H9 (cell line): ENCODE measurements around the gene FGFR3. TPM values are rescaled to one million over a fixed set of nuclear protein-coding genes. Genes with fewer than 3 reads are reported as not detected.

Experiments
- DNase-seq: peaks from one replicate; pipeline ENCODE4 v3.0.0-alpha.2; 2017
- H2AFZ ChIP-seq: one replicate; pipeline ENCODE4 v1.6.1; 2013; ENCODE audit warnings: mild to moderate bottlenecking, low read length, control low read depth, moderate library complexity
- H2AK5ac ChIP-seq: 2 replicates; pipeline ENCODE4 v1.6.1; 2013; ENCODE audit warnings: low read length, control low read depth, mixed read lengths; ENCODE audit not compliant: insufficient read length
- H2BK120ac ChIP-seq: one replicate; pipeline ENCODE4 v1.6.1; 2013; ENCODE audit warnings: low read depth, mild to moderate bottlenecking, low read length, control low read depth, inconsistent platforms; ENCODE audit not compliant: poor library complexity, severe bottlenecking
- H2BK12ac ChIP-seq: 2 replicates; pipeline ENCODE4 v1.6.1; 2013; ENCODE audit warnings: low read length, control low read depth, mixed read lengths, low read depth; ENCODE audit not compliant: insufficient read length
- H2BK15ac ChIP-seq: 2 replicates; pipeline ENCODE4 v1.6.1; 2013; ENCODE audit warnings: low read depth, low read length, control low read depth
- H2BK20ac ChIP-seq: one replicate; pipeline ENCODE4 v1.6.1; 2013; ENCODE audit warnings: low read depth, mild to moderate bottlenecking, low read length, control low read depth, inconsistent platforms; ENCODE audit not compliant: poor library complexity, severe bottlenecking
- H2BK5ac ChIP-seq: 2 replicates; pipeline ENCODE4 v1.6.1; 2013; ENCODE audit warnings: low read length, control low read depth, mixed read lengths; ENCODE audit not compliant: insufficient read length
- H3K14ac ChIP-seq: 2 replicates; pipeline ENCODE4 v1.6.1; 2013; ENCODE audit warnings: low read length, control low read depth; ENCODE audit not compliant: insufficient read depth
- H3K18ac ChIP-seq: 2 replicates; pipeline ENCODE4 v1.6.1; 2013; ENCODE audit warnings: low read depth, mild to moderate bottlenecking, mixed read lengths, low read length, control low read depth; ENCODE audit not compliant: insufficient read length
- H3K23ac ChIP-seq: 2 replicates; pipeline ENCODE4 v1.6.1; 2013; ENCODE audit warnings: low read length, control low read depth, mixed read lengths, low read depth; ENCODE audit not compliant: insufficient read length
- H3K23me2 ChIP-seq: 2 replicates; pipeline ENCODE4 v1.6.1; 2013; ENCODE audit warnings: low read depth, mild to moderate bottlenecking, mixed read lengths, low read length, control low read depth; ENCODE audit not compliant: insufficient read length, poor library complexity, severe bottlenecking
- H3K27ac ChIP-seq: 2 replicates; pipeline ENCODE4 v1.5.1; 2013; ENCODE audit warnings: low read length, control low read depth, mixed read lengths, low read depth; ENCODE audit not compliant: insufficient read length
- H3K27me3 ChIP-seq: 2 replicates; pipeline ENCODE4 v1.6.1; 2013; ENCODE audit warnings: low read length, control low read depth, inconsistent platforms; ENCODE audit not compliant: insufficient read depth
- H3K4ac ChIP-seq: 2 replicates; pipeline ENCODE4 v1.6.1; 2013; ENCODE audit warnings: low read depth, mild to moderate bottlenecking, control low read depth, inconsistent platforms, low read length, moderate library complexity
- H3K4me1 ChIP-seq: 2 replicates; pipeline ENCODE4 v1.6.1; 2013; ENCODE audit warnings: low read length, control low read depth, inconsistent platforms; ENCODE audit not compliant: insufficient read depth
- H3K4me2 ChIP-seq: 2 replicates; pipeline ENCODE4 v1.6.1; 2013; ENCODE audit warnings: low read length, control low read depth, mixed read lengths; ENCODE audit not compliant: insufficient read length, insufficient read depth
- H3K56ac ChIP-seq: 2 replicates; pipeline ENCODE4 v1.6.1; 2013; ENCODE audit warnings: low read depth, mild to moderate bottlenecking, mixed read lengths, low read length, control low read depth; ENCODE audit not compliant: insufficient read length
- H3K79me1 ChIP-seq: 2 replicates; pipeline ENCODE4 v1.6.1; 2013; ENCODE audit warnings: low read depth, mild to moderate bottlenecking, moderate library complexity, low read length, control low read depth, inconsistent platforms; ENCODE audit not compliant: insufficient read depth, poor library complexity, severe bottlenecking
- H3K79me2 ChIP-seq: 2 replicates; pipeline ENCODE4 v1.6.1; 2013; ENCODE audit warnings: low read length, control low read depth, inconsistent platforms; ENCODE audit not compliant: insufficient read depth
- H3K9ac ChIP-seq: 2 replicates; pipeline ENCODE4 v1.6.1; 2013; ENCODE audit warnings: low read length, control low read depth, mixed read lengths; ENCODE audit not compliant: insufficient read length; ENCODE audit errors: extremely low read depth
- H3K9me3 ChIP-seq: one replicate; pipeline ENCODE4 v1.6.1; 2013; ENCODE audit warnings: low read depth, low read length, inconsistent platforms; ENCODE audit not compliant: control insufficient read depth
- H3T11ph ChIP-seq: one replicate; pipeline ENCODE4 v1.6.1; 2013; ENCODE audit warnings: mild to moderate bottlenecking, low read length, control low read depth, inconsistent platforms
- H4K20me1 ChIP-seq: one replicate; pipeline ENCODE4 v1.6.1; 2013; ENCODE audit not compliant: control insufficient read depth, insufficient read length, insufficient read depth
- H4K5ac ChIP-seq: 2 replicates; pipeline ENCODE4 v1.6.1; 2013; ENCODE audit warnings: low read depth, mild to moderate bottlenecking, mixed read lengths, low read length, control low read depth; ENCODE audit not compliant: insufficient read length
- H4K8ac ChIP-seq: replicated peaks from 2 replicates; pipeline ENCODE4 v1.6.1; 2013; ENCODE audit warnings: low read length, control low read depth, mixed read lengths, low read depth; ENCODE audit not compliant: insufficient read length
- H4K91ac ChIP-seq: 2 replicates; pipeline ENCODE4 v1.6.1; 2013; ENCODE audit warnings: low read depth, mild to moderate bottlenecking, moderate library complexity, mixed read lengths, low read length, control low read depth; ENCODE audit not compliant: insufficient read length
- H3K27ac Mint-ChIP-seq, 3 experiments: 2 replicates in 2 of 3; 3 replicates in 1 of 3; pipeline ENCODE4 v1.8.0; 2020 to 2021; ENCODE audit warnings: mixed read lengths in 3 of 3, mild to moderate bottlenecking in 1 of 3, moderate library complexity in 1 of 3
- H3K27me3 Mint-ChIP-seq: 2 replicates; pipeline ENCODE4 v1.8.0; 2021; ENCODE audit warnings: low read depth, mild to moderate bottlenecking, moderate library complexity, mixed read lengths
- H3K36me3 Mint-ChIP-seq, 3 experiments: 2 replicates in 2 of 3; 3 replicates in 1 of 3; pipeline ENCODE4 v1.8.0; 2020 to 2021; ENCODE audit warnings: low read depth in 3 of 3, mixed read lengths in 3 of 3; ENCODE audit not compliant: insufficient read depth in 1 of 3
- H3K4me1 Mint-ChIP-seq, 2 experiments: 2 replicates each; pipeline ENCODE4 v1.8.0; 2020; ENCODE audit warnings: mixed read lengths in 2 of 2
- H3K4me3 Mint-ChIP-seq, 2 experiments: 2 replicates in 1 of 2; 3 replicates in 1 of 2; pipeline ENCODE4 v1.8.0; 2020 to 2021; ENCODE audit warnings: mild to moderate bottlenecking in 2 of 2, mixed read lengths in 2 of 2, moderate library complexity in 1 of 2
- H3K9me3 Mint-ChIP-seq, 2 experiments: 2 replicates in 1 of 2; 3 replicates in 1 of 2; pipeline ENCODE4 v1.8.0; 2020; ENCODE audit warnings: mild to moderate bottlenecking in 2 of 2, mixed read lengths in 2 of 2, moderate library complexity in 1 of 2
- CTCF ChIP-seq: fragments of 200-600 bp; sonication (generic); conservative IDR thresholded peaks from 3 replicates; pipeline ENCODE4 v1.8.0; 2021; ENCODE audit warnings: antibody characterized with exemption, mild to moderate bottlenecking
- WGBS: extraction: QIAGEN DNeasy Blood & Tissue Kit; methylation state at CpG from one replicate; pipeline ENCODE4 v1.1.7; 2013; ENCODE audit warnings: missing lambda C conversion rate, low lambda C conversion rate, mixed read lengths; ENCODE audit not compliant: insufficient read length; ENCODE audit errors: extremely low coverage; 5-methylcytosine and 5-hydroxymethylcytosine counted together
- total RNA-seq: library from RNA; stranded (reverse); gene quantifications from 2 replicates; pipeline ENCODE4 v1.2.1, GENCODE V29; 2021

The FGFR3 gene
- total RNA-seq, 1 experiment from 2014 or later, result 75.7 TPM

GRCh38 chr4:1780435-1780834 is 12.7 kb upstream of the FGFR3 start:
- H3T11ph ChIP-seq, result no peak overlapping the region
- H3K9ac ChIP-seq, result no peak overlapping the region
- H3K56ac ChIP-seq, result no peak overlapping the region
- no peak overlapping the region for H2BK15ac ChIP-seq
- no peak overlapping the region for H2BK120ac ChIP-seq
- WGBS, result no CpG with 5 or more reads among the region's 14 CpGs
- no peak overlapping the region for H2AK5ac ChIP-seq
- H4K8ac ChIP-seq, result no peak overlapping the region
- H3K23ac ChIP-seq, result no peak overlapping the region
- no peaks in the 10 kb centered on the region for H4K20me1 ChIP-seq
- H3K4ac ChIP-seq, result no peak overlapping the region
- Mint-ChIP-seq H3K4me3 (no peak overlapping the region), H3K36me3 (no peaks in the 10 kb centered on the region), H3K4me1 (peaks cover 24 to 33% of the 10 kb centered on the region in 2 experiments), H3K9me3 (no peaks in the 10 kb centered on the region), H3K27ac (peak overlapping the region in 2 of 3 experiments; percentile 69 to 77; a peak in 4 of 7 replicates), H3K27me3 (peaks cover 2% of the 10 kb centered on the region)
- no peaks in the 10 kb centered on the region for H3K79me2 ChIP-seq
- no peaks in the 10 kb centered on the region for H3K23me2 ChIP-seq
- no peaks in the 10 kb centered on the region for H3K9me3 ChIP-seq
- no peak overlapping the region for H4K91ac ChIP-seq
- H2AFZ ChIP-seq, result no peak overlapping the region
- H2BK12ac ChIP-seq, result no peak overlapping the region
- TF ChIP-seq CTCF, result no peak
- H4K5ac ChIP-seq, result no peak overlapping the region
- H3K4me1 ChIP-seq, result peaks cover 2% of the 10 kb centered on the region; the same call in 1 of the 2 replicates
- H2BK5ac ChIP-seq, result no peak overlapping the region
- no peak overlapping the region for H3K27ac ChIP-seq
- H3K14ac ChIP-seq, result no peak overlapping the region
- no peak for DNase-seq
- no peak overlapping the region for H2BK20ac ChIP-seq
- no peaks in the 10 kb centered on the region for H3K79me1 ChIP-seq
- H3K4me2 ChIP-seq, result no peak overlapping the region
- no peaks in the 10 kb centered on the region for H3K27me3 ChIP-seq
- no peak overlapping the region for H3K18ac ChIP-seq
